GM19438 (cell line): ENCODE results near the gene EPS8L1.

Experiments used
- ATAC-seq: cut with Tn5 transposase; IDR thresholded peaks from one replicate; pipeline ENCODE4 v1.9.1; 2021; ENCODE audit warnings: low read depth; ENCODE audit not compliant: unreplicated experiment

The EPS8L1 gene

GRCh38 chr19:55112777-55113569 lies 37.3 kb downstream of the EPS8L1 start:
- ATAC-seq = no peak

DNA sequence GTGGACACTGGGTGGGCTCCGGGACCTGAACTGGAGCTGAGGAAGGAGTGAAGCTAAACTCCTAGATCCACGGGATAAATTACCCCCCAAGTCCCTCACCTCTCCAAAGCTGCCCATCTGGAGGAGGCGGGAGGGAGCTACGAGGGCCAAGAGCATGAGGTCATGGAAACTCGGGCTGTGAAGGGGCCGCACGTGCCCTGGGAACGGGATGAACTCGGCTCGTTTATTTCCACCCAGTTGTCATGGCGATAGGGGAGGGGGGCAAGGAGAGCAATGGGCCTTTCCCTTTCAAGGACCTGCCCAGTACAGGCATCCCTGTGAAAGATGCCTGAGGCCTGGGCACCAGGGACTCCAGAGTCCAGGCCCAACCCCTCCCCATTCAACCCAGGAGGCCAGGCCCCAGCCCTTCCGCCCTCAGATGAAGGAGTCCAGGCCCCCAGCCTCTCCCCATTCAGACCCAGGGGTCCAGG lies 37.9 kb downstream of the EPS8L1 start:
- ATAC-seq = no peak

DNA sequence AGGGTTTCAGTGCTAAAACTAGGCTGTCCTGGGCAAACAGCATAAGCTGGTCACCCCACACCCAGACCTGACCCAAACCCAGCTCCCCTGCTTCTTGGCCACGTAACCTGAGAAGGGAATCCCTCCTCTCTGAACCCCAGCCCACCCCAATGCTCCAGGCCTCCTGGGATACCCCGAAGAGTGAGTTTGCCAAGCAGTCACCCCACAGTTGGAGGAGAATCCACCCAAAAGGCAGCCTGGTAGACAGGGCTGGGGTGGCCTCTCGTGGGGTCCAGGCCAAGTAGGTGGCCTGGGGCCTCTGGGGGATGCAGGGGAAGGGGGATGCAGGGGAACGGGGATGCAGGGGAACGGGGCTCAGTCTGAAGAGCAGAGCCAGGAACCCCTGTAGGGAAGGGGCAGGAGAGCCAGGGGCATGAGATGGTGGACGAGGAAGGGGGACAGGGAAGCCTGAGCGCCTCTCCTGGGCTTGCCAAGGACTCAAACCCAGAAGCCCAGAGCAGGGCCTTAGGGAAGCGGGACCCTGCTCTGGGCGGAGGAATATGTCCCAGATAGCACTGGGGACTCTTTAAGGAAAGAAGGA lies 39.0 kb downstream of the EPS8L1 start:
- ATAC-seq = no peak

GRCh38 chr19:55115446-55116065 lies 39.9 kb downstream of the EPS8L1 start:
- no peak for ATAC-seq

GRCh38 chr19:55116232-55116858 lies 40.7 kb downstream of the EPS8L1 start:
- ATAC-seq = no peak

DNA sequence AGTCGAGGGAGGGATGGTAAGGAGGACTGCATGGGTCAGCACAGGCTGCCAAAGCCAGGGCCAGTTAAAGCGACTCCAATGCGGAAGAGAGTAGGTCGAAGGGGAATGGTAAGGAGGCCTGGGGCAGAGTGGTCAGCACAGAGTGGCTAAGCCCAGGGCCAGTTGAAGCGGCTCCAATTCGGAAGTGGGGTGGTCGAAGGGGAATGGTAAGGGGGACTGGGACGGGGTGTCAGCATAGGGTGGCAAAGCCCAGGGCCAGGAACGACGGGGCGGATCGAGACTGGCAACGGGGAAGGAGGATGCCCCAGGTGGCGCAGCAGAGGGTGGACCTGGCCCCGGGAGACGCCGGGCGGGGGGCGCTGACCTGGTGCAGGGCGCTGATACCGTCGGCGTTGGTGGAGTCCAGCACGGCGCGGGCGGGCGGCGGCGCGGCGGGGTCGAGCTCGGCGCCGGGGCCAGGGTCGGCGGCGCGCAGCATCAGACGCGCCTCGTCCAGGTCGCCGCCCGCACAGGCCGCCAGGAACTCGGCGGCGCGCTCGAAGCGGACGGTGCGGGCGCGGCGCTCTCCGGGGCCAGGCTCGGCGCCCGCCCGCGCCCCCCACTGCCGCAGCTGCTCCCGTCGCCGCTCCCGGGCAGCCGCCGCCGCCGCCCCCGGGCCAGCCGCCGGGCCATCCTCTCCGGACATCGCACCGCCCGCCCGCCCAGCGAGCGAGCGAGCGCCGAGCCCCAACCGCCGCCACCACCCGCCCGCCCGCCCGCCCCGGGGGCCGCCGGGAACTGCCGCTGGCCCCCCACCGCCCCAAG lies 41.4 kb downstream of the EPS8L1 start, which contains the start of gene PPP1R12C:
TSS of gene PPP1R12C (minus strand) at position 779 of the 804 bp plus-strand sequence. CDS start at position 685, 94 bp downstream.
- ATAC-seq = no peak

GRCh38 chr19:55117663-55118391 lies 42.2 kb downstream of the EPS8L1 start:
- ATAC-seq = peak; percentile 76

DNA sequence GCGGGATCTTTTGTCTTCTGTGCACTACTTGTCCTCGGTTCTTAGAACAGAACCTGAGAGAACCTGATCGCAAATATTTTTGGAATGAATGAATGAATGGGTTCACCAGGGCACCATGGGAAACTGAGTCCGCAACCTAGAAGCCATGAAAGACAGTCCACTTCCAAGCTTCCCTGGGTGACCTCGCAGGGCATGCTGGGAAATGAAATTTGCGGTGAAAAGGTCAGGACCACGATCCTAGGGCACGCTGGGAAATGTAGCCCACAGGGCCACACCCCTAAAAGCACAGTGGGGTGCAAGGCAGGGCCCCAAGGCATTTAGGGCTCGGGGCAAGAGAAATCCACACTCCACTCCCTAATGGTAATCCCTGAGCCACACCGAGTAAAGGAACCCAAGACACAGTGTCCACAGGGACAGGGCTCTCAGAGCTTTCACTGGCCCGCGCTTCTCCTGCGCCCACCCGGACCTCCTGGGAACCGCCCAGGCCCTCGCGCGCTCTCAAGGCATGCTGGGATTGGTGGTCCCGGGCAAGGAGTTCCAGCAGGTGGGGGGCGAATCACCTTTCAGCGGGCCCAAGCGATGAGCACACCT lies 42.8 kb downstream of the EPS8L1 start:
- ATAC-seq = no peak

DNA sequence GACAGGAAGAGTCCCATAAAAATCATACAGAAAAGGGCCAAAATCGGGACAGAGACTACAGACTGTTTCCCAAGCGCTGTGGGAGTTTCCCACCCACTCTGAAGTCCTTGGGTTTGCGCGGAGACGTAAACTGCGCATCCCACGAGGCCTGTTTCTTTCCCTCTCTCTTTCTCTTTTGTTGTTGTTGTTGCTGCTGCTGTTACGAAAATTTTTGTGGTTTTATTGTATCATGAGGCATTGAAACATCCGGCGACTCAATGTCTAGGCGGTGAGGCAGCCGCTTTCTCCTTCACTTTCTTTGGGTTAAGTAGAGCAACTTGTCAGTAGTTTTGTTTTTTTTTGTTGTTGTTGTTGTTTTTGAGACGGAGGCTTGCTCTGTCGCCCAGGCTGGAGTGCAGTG lies 43.4 kb downstream of the EPS8L1 start:
- ATAC-seq = no peak

DNA sequence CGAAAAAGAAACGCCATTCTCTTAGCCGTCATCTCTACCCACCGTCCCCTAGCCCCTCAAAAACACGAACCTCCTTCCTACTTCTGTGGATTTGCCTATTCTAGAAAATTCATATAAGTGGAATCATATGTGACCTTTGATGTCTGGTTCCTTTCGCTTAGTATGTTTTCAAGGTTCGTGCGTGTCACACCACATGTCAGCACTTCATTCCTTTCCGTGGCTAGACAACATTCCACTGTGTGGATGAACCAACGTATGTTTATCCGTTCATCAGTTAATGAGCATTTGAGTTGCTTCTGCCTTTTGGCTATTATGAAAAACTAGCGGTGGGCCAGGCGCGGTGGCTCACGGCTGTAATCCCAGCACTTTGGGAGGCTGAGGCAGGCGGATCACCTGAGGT lies 55.8 kb downstream of the EPS8L1 start:
- ATAC-seq = no peak

- no peak for ATAC-seq
Observed at GRCh38 chr19:55132453-55133129, 56.9 kb downstream of the EPS8L1 start.

DNA sequence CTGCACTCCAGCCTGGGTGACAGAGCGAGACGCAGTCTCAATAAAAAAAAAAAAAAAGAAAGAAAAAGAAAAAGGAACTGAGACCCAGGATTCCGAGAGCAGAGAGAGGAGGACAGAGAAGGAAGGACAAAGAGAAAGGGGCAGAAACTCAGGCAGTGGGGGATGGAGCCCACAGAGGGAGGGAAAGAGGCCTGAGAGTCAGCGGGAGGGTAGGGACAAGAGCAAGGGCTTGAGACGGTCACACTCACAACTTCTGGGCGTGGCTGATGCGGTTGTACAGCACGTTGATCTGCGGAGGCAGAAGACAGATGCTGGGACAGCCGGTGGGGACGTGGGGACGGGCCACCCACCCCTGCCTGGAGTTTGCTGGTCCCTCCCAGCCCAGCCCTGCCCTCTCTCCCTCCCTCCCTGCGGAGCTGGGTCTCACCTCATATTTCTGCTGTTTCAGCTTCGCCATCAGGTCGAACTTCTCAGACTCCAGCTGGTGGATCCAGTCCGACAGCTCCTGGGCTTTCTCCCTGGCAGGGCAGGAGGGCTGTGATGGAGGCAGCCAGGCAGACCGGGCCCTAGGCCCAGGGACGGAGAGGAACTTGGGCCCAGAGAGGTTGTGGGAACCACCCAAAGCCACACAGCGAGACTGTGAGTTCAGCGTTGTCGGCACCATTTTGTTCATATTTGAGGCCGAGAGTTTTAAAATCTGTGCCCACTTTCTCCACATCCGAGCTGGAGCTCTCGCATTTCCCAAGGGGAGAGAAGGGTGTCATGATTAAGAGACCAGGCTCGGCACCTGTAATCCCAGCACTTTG lies 58.2 kb downstream of the EPS8L1 start:
- no peak for ATAC-seq

DNA sequence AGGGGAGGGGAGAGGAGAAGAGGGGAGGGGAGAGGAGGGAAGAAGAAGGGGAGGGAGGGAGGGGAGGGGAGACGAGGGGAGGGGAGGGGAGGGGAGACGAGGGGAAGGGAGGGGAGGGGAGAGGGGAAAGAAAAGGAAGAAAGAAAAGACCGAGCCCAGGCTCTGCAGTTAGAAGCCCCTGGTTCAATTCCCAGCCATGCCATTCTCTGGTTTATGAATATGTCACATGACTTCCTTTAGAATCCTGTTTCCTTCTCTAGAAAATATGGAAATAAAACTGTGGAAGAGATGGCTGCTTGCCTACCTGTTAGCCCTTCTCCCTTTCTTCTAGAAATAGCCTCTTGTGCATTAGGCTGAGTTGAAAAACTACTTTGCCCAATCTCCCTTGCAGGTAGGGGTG lies 59.1 kb downstream of the EPS8L1 start:
- no peak for ATAC-seq

GRCh38 chr19:55136399-55137102 lies 60.9 kb downstream of the EPS8L1 start:
- no peak for ATAC-seq
